HCT116 (cell line): ENCODE measurements around the gene KIF27. TPM values are rescaled to one million over a fixed set of nuclear protein-coding genes. Genes with fewer than 3 reads are reported as not detected.
A peak's percentile ranks its signal among the peaks of the same experiment; 100 is the strongest.

Experiments
- microRNA-seq: library from miRNA; unstranded; fragments of <30 nt; microRNA quantifications from one replicate; pipeline ENCODE4, GENCODE V29; 2016; ENCODE audit warnings: borderline number of aligned reads
- total RNA-seq: library from RNA; stranded (reverse); gene quantifications from one replicate; pipeline ENCODE4 v1.2.1, GENCODE V29; 2021; ENCODE audit not compliant: unreplicated experiment

Gene KIF27
- total RNA-seq, 1 experiment from 2014 or later = 4.3 TPM

Small RNA genes within 50 kb of the gene (microRNA-seq; reads per million reads assigned to microRNA genes)
- gene MIR7-1 = 1,764 reads per million, percentile 85 among the genes with 10 or more reads in this experiment

Other genes starting within 250 kb of the KIF27 start
- gene UBQLN1, start 213.5 kb downstream of the KIF27 start, total RNA-seq = 128 TPM
- 6.8 TPM for gene GKAP1, start 103.7 kb downstream of the KIF27 start, total RNA-seq
- 624 TPM for gene HNRNPK, start 58.8 kb upstream of the KIF27 start, total RNA-seq
- 26.8 TPM for gene RMI1, start 59.4 kb upstream of the KIF27 start, total RNA-seq